Stimulated activated CD8-positive, alpha-beta memory T cell treated with anti-CD3 and anti-CD28 coated beads, Interleukin-2, amount 100 ng/mL, for 1 hour (primary cell): ENCODE data around the gene NNMT.

Experiments
- DNase-seq, 2 donors: peaks; one replicate each; pipeline ENCODE4 v3.0.0-alpha.2; 2020; ENCODE audit warnings: low read depth in 2 of 2

The NNMT gene

GRCh38 chr11:114284914-114285313 lies 11.3 kb upstream of the NNMT start:
- no peak for DNase-seq

- DNase-seq: no peak
Measured at GRCh38 chr11:114285599-114285998, 10.6 kb upstream of the NNMT start.

- no peak for DNase-seq
Measured at GRCh38 chr11:114286229-114286628, 10.0 kb upstream of the NNMT start.

- DNase-seq: no peak
Measured at GRCh38 chr11:114287154-114287553, 9.0 kb upstream of the NNMT start.

GRCh38 chr11:114288136-114288535 lies 8.1 kb upstream of the NNMT start:
- no peak for DNase-seq

GRCh38 chr11:114289779-114290178 lies 6.4 kb upstream of the NNMT start:
- no peak for DNase-seq

GRCh38 chr11:114290503-114291235 lies 5.5 kb upstream of the NNMT start:
- no peak for DNase-seq

- no peak for DNase-seq
Measured at GRCh38 chr11:114291381-114291780, 4.8 kb upstream of the NNMT start.

GRCh38 chr11:114291842-114292680 lies 4.1 kb upstream of the NNMT start:
- no peak for DNase-seq

- DNase-seq: no peak
Measured at GRCh38 chr11:114293201-114293711, 2.9 kb upstream of the NNMT start.

GRCh38 chr11:114296605-114297372 lies 590 bp downstream of the NNMT start:
- no peak for DNase-seq

- no peak for DNase-seq
Measured at GRCh38 chr11:114297806-114298709, 1.9 kb downstream of the NNMT start.

GRCh38 chr11:114298710-114299109 lies 2.5 kb downstream of the NNMT start:
- DNase-seq: no peak

GRCh38 chr11:114301088-114301487 lies 4.9 kb downstream of the NNMT start:
- no peak for DNase-seq

- DNase-seq: no peak
Measured at GRCh38 chr11:114301927-114302326, 5.7 kb downstream of the NNMT start.

GRCh38 chr11:114302663-114303062 lies 6.5 kb downstream of the NNMT start:
- DNase-seq: no peak

- no peak for DNase-seq
Measured at GRCh38 chr11:114304065-114304464, 7.9 kb downstream of the NNMT start.

GRCh38 chr11:114304969-114305368 lies 8.8 kb downstream of the NNMT start:
- DNase-seq: no peak

GRCh38 chr11:114307524-114308203 lies 11.5 kb downstream of the NNMT start:
- DNase-seq: no peak

GRCh38 chr11:114308689-114309089 lies 12.5 kb downstream of the NNMT start:
- no peak for DNase-seq

GRCh38 chr11:114309517-114309916 lies 13.3 kb downstream of the NNMT start:
- DNase-seq: no peak
